Body of pancreas (tissue), 4 donors: ENCODE results near the gene ODAD3. TPM values are rescaled to one million over a fixed set of nuclear protein-coding genes. Genes with fewer than 3 reads are reported as not detected.
"Not testable (repeated sequence)": the region's sequence is repeated elsewhere in the genome, so short reads cannot be mapped to it uniquely, and the experiment has no call there.

Experiments
- ATAC-seq: fragments of 150-250 bp; one replicate; pipeline ENCODE4 v1.9.1; 2016
- DNase-seq, 4 donors: peaks; one replicate each; pipeline ENCODE4 v3.0.0-alpha.2; 2019
- H3K27ac ChIP-seq, 4 donors: fragments of 200-600 bp; sonication (generic); 1 replicate in 3 of 4; 2 replicates in 1 of 4; pipeline versions ENCODE4 v1.5.1 to v1.6.1; 2016 to 2019; ENCODE audit warnings: mild to moderate bottlenecking in 1 of 4, mixed read lengths in 1 of 4, moderate library complexity in 1 of 4
- H3K27me3 ChIP-seq, 2 donors: fragments of 200-600 bp; sonication (generic); one replicate each; pipeline ENCODE4 v1.6.0; 2016; ENCODE audit warnings: mild to moderate bottlenecking in 1 of 2
- H3K36me3 ChIP-seq, 2 donors: fragments of 200-600 bp; sonication (generic); replicated peaks in 1 of 2; 2 replicates each; pipeline ENCODE4 v1.5.1; 2016; ENCODE audit warnings: low read depth in 2 of 2; ENCODE audit not compliant: insufficient read depth in 1 of 2
- H3K4me1 ChIP-seq: fragments of 200-600 bp; sonication (generic); one replicate; pipeline ENCODE4 v1.6.0; 2016
- H3K4me3 ChIP-seq, 2 donors: fragments of 200-600 bp; sonication (generic); 1 replicate in 1 of 2; 2 replicates in 1 of 2; pipeline ENCODE4 v1.5.1; 2016 to 2019
- H3K9me3 ChIP-seq, 3 donors: fragments of 200-600 bp; sonication (generic); 1 replicate in 2 of 3; 2 replicates in 1 of 3; pipeline ENCODE4 v1.5.1; 2016
- CTCF ChIP-seq, 7 experiments: fragments of 450-650 bp in 4 of 7; fragments of 200-600 bp in 3 of 7; sonication (generic) in 3 of 7; IDR thresholded peaks; one replicate each; pipeline ENCODE4 v1.5.1; 2016 to 2019; ENCODE audit warnings: antibody characterized with exemption in 7 of 7
- POLR2A ChIP-seq, 3 donors: fragments of 450-650 bp; IDR thresholded peaks; one replicate each; pipeline ENCODE4 v1.6.1; 2016; ENCODE audit warnings: antibody characterized with exemption in 3 of 3, mild to moderate bottlenecking in 2 of 3
- WGBS, 2 donors: methylation state at CpG; one replicate each; pipeline ENCODE4 v1.1.5; 2017; 5-methylcytosine and 5-hydroxymethylcytosine counted together
- intact Hi-C: fragments of 100-400 bp; cut with DNase I; formaldehyde crosslinking; loops from one replicate; pipeline ENCODE4 v1.15.1; 2023
- total RNA-seq, 2 donors: library from RNA; depleted of rRNA; stranded (reverse); fragments of >200 nt; gene quantifications; one replicate each; pipeline ENCODE4 v1.1.0, GENCODE V29; 2016

ODAD3 gene
- total RNA-seq, 2 donors from 2014 or later = 0.26 TPM; not detected in 1

- Histone ChIP-seq H3K9me3 (no peaks in the 10 kb centered on the region), H3K4me3 (no peak overlapping the region), H3K27ac (no peak overlapping the region), H3K4me1 (no peaks in the 10 kb centered on the region), H3K27me3 (no peaks in the 10 kb centered on the region), H3K36me3 (no peaks in the 10 kb centered on the region)
- TF ChIP-seq POLR2A (IDR thresholded peaks at IDR 0.05) (no peak), CTCF (IDR thresholded peaks at IDR 0.05) (no peak)
- intact Hi-C loops = loop anchor here (10.0 kb wide), 1 partner anchor 444 kb away; no protein-coding TSS in a partner anchor
- no peak for DNase-seq
- no peak for ATAC-seq
- 73 to 74% methylated on average over 5 to 19 of the region's 19 CpGs for WGBS, 2 donors
Observed at GRCh38 chr19:11458236-11458900, 23.4 kb upstream of the ODAD3 start.

- Histone ChIP-seq H3K27ac (no peak overlapping the region), H3K36me3 (no peaks in the 10 kb centered on the region), H3K4me3 (no peak overlapping the region), H3K27me3 (no peaks in the 10 kb centered on the region), H3K4me1 (no peaks in the 10 kb centered on the region), H3K9me3 (no peaks in the 10 kb centered on the region)
- TF ChIP-seq POLR2A (IDR thresholded peaks at IDR 0.05) = no peak
- no peak for TF ChIP-seq CTCF (IDR thresholded peaks at IDR 0.05)
- WGBS, 2 donors = 76 to 88% methylated on average over 5 to 19 of the region's 20 CpGs
- intact Hi-C loops = loop anchor here (10.0 kb wide), 1 partner anchor 443 kb away; no protein-coding TSS in a partner anchor
- no peak for DNase-seq
- no peak for ATAC-seq
Observed at GRCh38 chr19:11457831-11458230, 22.9 kb upstream of the ODAD3 start.

- DNase-seq (no peak), ATAC-seq (no peak)
- no peak overlapping the region for H3K27ac ChIP-seq
- H3K4me1 ChIP-seq = no peaks in the 10 kb centered on the region
- no peak overlapping the region for H3K4me3 ChIP-seq
- WGBS, 2 donors = 28 to 33% methylated on average over 4 to 18 of the region's 18 CpGs
- no peaks in the 10 kb centered on the region for H3K27me3 ChIP-seq
- intact Hi-C loops = loop anchor here (10.0 kb wide), 1 partner anchor 442 kb away; no protein-coding TSS in a partner anchor
- H3K36me3 ChIP-seq = no peaks in the 10 kb centered on the region
- TF ChIP-seq CTCF (IDR thresholded peaks at IDR 0.05) = no peak
- no peak for TF ChIP-seq POLR2A (IDR thresholded peaks at IDR 0.05)
- H3K9me3 ChIP-seq = no peaks in the 10 kb centered on the region
Observed at GRCh38 chr19:11457115-11457514, 22.2 kb upstream of the ODAD3 start.

GRCh38 chr19:11456659-11457058, 21.7 kb upstream of the ODAD3 start:
- Histone ChIP-seq H3K4me3 (no peak overlapping the region), H3K27ac (no peak overlapping the region), H3K9me3 (no peaks in the 10 kb centered on the region), H3K27me3 (no peaks in the 10 kb centered on the region), H3K36me3 (no peaks in the 10 kb centered on the region), H3K4me1 (no peaks in the 10 kb centered on the region)
- intact Hi-C loops = loop anchor here (10.0 kb wide), 1 partner anchor 442 kb away; no protein-coding TSS in a partner anchor
- ATAC-seq = no peak
- 86 to 89% methylated on average over 6 to 7 of the region's 7 CpGs for WGBS, 2 donors
- no peak for DNase-seq
- TF ChIP-seq CTCF (IDR thresholded peaks at IDR 0.05) = no peak
- TF ChIP-seq POLR2A (IDR thresholded peaks at IDR 0.05) = no peak

- not testable (repeated sequence) for H3K27me3 ChIP-seq, H3K36me3 ChIP-seq, H3K9me3 ChIP-seq, H3K4me1 ChIP-seq, H3K27ac ChIP-seq, ATAC-seq, H3K4me3 ChIP-seq, DNase-seq
- WGBS, 2 donors = 77 to 91% methylated on average over 9 of the region's 9 CpGs
- intact Hi-C loops = loop anchor here (10.0 kb wide), 1 partner anchor 440 kb away; no protein-coding TSS in a partner anchor
Observed at GRCh38 chr19:11455233-11455554, 20.3 kb upstream of the ODAD3 start.
